Natural killer cell (primary cell): ENCODE measurements around the gene MYO5B. TPM values are rescaled to one million over a fixed set of nuclear protein-coding genes. Genes with fewer than 3 reads are reported as not detected.
A peak's percentile ranks its signal among the peaks of the same experiment; 100 is the strongest.
"Not testable (repeated sequence)": the region's sequence is repeated elsewhere in the genome, so short reads cannot be mapped to it uniquely, and the experiment has no call there.

Source experiments
- ATAC-seq, 3 donors: fragments of 150-1000 bp in 2 of 3; fragments of 200-7000 bp in 1 of 3; cut with Tn5 transposase; 1 replicate in 1 of 3; 2 replicates in 2 of 3; pipeline ENCODE4 v1.10.0; 2021; ENCODE audit warnings: mild to moderate bottlenecking in 2 of 3, moderate library complexity in 2 of 3
- DNase-seq, 2 donors: peaks; one replicate each; pipeline versions ENCODE4 v3.0.0 to v3.0.0-alpha.2; 2013 to 2021; ENCODE audit warnings: mixed read lengths in 1 of 2
- H3K27ac ChIP-seq: one replicate; pipeline ENCODE4 v1.5.1; 2013; ENCODE audit warnings: mild to moderate bottlenecking, low read length
- H3K27me3 ChIP-seq: one replicate; pipeline ENCODE4 v1.6.1; 2013; ENCODE audit warnings: low read length; ENCODE audit not compliant: control insufficient read depth, insufficient read depth
- H3K36me3 ChIP-seq: one replicate; pipeline ENCODE4 v1.6.1; 2013; ENCODE audit warnings: low read length; ENCODE audit not compliant: control insufficient read depth, insufficient read depth
- H3K4me1 ChIP-seq: one replicate; pipeline ENCODE4 v1.6.1; 2013; ENCODE audit warnings: low read length; ENCODE audit not compliant: control insufficient read depth, insufficient read depth
- H3K4me3 ChIP-seq: one replicate; pipeline ENCODE4 v1.5.1; 2013; ENCODE audit warnings: low read length
- H3K9me3 ChIP-seq: one replicate; pipeline ENCODE4 v1.6.1; 2013; ENCODE audit warnings: low read length; ENCODE audit not compliant: control insufficient read depth, insufficient read depth
- H3K27ac Mint-ChIP-seq, 2 donors: one replicate each; pipeline ENCODE4 v1.8.0; 2022; ENCODE audit warnings: mild to moderate bottlenecking in 2 of 2, mixed read lengths in 2 of 2, moderate library complexity in 1 of 2
- H3K27me3 Mint-ChIP-seq, 2 donors: one replicate each; pipeline ENCODE4 v1.8.0; 2022; ENCODE audit warnings: low read depth in 2 of 2, mixed read lengths in 2 of 2
- H3K36me3 Mint-ChIP-seq: one replicate; pipeline ENCODE4 v1.8.0; 2022; ENCODE audit warnings: mixed read lengths
- H3K4me1 Mint-ChIP-seq, 2 donors: one replicate each; pipeline ENCODE4 v1.8.0; 2022; ENCODE audit warnings: mixed read lengths in 2 of 2
- H3K4me3 Mint-ChIP-seq: one replicate; pipeline ENCODE4 v1.8.0; 2022; ENCODE audit warnings: mild to moderate bottlenecking, moderate library complexity, mixed read lengths
- H3K9me3 Mint-ChIP-seq, 2 donors: one replicate each; pipeline ENCODE4 v1.8.0; 2022; ENCODE audit warnings: mixed read lengths in 2 of 2
- WGBS: methylation state at CpG from one replicate; pipeline ENCODE4 v1.1.7; 2013; ENCODE audit warnings: missing lambda C conversion rate; ENCODE audit not compliant: insufficient coverage; 5-methylcytosine and 5-hydroxymethylcytosine counted together
- intact Hi-C: fragments of 100-400 bp; cut with micrococcal nuclease; formaldehyde crosslinking; loops from one replicate; pipeline ENCODE4 v1.14.2; 2022
- total RNA-seq, 4 donors: library from RNA; stranded (reverse); fragments of 120-200 nt in 1 of 4; gene quantifications; one replicate each; pipeline versions ENCODE4 v1.2.3 to v1.2.4, GENCODE V29; 2013 to 2022
- TF ChIP-seq, protein P1 (sequence below): fragments of 200-600 bp; IDR thresholded peaks from one replicate; pipeline ENCODE4 v1.8.0; 2022; ENCODE audit warnings: antibody characterized with exemption

The MYO5B gene
- total RNA-seq, 3 donors from 2014 or later (not counting 1 experiment from before 2014, with no cell fraction given), result 0.33 TPM; not detected in 2

DNA sequence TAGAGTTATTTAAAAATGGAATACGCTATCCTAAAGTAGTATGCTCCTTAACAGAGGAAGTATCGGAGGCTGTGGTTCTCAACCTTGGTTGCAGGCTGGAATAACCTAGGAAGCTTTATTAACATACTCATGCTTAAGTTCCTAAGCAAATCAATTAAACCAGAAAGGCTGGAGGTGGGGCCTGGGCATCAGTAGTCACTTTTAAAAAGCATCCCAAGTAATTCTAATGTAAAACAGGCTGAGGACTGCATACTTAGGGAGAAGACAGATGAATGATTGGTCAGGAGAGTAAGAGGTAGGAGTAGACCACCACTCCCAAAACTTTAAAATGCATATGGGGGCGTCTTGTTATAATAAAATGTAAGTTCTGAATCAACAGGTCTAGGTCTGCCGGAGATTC lies 396.9 kb downstream of the MYO5B start:
- no peaks in the 10 kb centered on the region for H3K9me3 Mint-ChIP-seq
- no peak overlapping the region for H3K4me3 Mint-ChIP-seq
- TF ChIP-seq, protein P1, sequence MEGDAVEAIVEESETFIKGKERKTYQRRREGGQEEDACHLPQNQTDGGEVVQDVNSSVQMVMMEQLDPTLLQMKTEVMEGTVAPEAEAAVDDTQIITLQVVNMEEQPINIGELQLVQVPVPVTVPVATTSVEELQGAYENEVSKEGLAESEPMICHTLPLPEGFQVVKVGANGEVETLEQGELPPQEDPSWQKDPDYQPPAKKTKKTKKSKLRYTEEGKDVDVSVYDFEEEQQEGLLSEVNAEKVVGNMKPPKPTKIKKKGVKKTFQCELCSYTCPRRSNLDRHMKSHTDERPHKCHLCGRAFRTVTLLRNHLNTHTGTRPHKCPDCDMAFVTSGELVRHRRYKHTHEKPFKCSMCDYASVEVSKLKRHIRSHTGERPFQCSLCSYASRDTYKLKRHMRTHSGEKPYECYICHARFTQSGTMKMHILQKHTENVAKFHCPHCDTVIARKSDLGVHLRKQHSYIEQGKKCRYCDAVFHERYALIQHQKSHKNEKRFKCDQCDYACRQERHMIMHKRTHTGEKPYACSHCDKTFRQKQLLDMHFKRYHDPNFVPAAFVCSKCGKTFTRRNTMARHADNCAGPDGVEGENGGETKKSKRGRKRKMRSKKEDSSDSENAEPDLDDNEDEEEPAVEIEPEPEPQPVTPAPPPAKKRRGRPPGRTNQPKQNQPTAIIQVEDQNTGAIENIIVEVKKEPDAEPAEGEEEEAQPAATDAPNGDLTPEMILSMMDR, result no peak
- no peak for ATAC-seq
- 97% methylated on average over 4 of the region's 4 CpGs for WGBS
- no peaks in the 10 kb centered on the region for H3K27me3 Mint-ChIP-seq
- Histone ChIP-seq H3K4me1 (no peaks in the 10 kb centered on the region), H3K4me3 (no peak overlapping the region), H3K36me3 (peaks cover 52% of the 10 kb centered on the region), H3K27me3 (no peaks in the 10 kb centered on the region), H3K9me3 (no peaks in the 10 kb centered on the region), H3K27ac (no peak overlapping the region)
- H3K36me3 Mint-ChIP-seq, result peaks cover 14% of the 10 kb centered on the region
- no peak overlapping the region for H3K27ac Mint-ChIP-seq
- DNase-seq, result no peak
- peaks cover 0 to 16% of the 10 kb centered on the region in 2 donors for H3K4me1 Mint-ChIP-seq
- intact Hi-C loops, result no loop called here

DNA sequence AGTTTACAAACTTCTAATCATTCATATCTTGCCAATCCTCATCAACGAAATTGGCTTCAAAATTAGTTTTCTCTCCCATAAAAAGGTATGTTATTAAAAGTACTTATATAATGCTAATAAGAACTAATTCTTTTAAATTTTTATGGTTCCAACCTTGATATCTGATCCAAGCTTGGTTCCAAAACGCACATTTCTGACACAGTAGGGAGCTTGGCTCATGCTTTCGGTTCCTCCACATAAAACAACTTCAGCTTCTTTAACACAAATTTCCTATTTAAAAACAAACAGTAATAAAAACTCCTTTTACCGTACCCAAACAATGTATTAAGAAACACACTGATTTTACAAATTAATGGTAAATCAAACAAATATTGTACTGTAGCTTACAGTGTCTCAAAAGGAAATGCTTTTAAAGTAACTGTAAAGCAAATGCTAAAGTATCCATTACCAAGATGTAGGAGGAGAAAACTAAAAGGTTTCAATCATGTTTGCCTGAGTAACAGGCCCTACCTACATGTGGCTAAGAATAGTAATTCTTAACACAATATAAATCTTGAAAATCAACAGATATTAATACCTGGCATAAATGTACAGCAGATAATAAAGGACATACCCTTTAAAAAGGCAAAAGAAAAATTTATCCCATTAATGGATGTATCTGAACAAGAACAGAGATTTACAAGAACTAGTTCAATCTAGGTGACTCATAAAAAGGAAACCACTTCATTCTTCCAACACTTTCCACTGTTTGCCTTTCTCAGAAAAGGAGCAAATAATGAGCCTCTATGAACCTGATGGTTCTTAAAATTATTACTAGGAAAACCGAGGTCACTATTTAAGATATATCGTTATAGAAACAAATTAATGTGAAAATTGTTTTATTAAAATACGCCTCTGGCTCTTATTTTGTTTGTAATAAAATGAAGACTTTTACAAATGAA lies 399.1 kb downstream of the MYO5B start:
- Histone ChIP-seq H3K4me3 (no peak overlapping the region), H3K9me3 (no peaks in the 10 kb centered on the region), H3K27me3 (no peaks in the 10 kb centered on the region), H3K36me3 (peaks cover 59% of the 10 kb centered on the region), H3K4me1 (no peaks in the 10 kb centered on the region), H3K27ac (no peak overlapping the region)
- no peak overlapping the region for H3K4me3 Mint-ChIP-seq
- H3K27ac Mint-ChIP-seq, result peak overlapping the region; percentile 10 to 17
- TF ChIP-seq, protein P1, result no peak
- no peak for ATAC-seq
- intact Hi-C loops, result no loop called here
- no peaks in the 10 kb centered on the region for H3K9me3 Mint-ChIP-seq
- 97% methylated on average over 3 of the region's 7 CpGs for WGBS
- H3K4me1 Mint-ChIP-seq, result peaks cover 0 to 11% of the 10 kb centered on the region in 2 donors
- no peaks in the 10 kb centered on the region for H3K27me3 Mint-ChIP-seq
- no peak for DNase-seq
- H3K36me3 Mint-ChIP-seq, result peaks cover 26% of the 10 kb centered on the region

DNA sequence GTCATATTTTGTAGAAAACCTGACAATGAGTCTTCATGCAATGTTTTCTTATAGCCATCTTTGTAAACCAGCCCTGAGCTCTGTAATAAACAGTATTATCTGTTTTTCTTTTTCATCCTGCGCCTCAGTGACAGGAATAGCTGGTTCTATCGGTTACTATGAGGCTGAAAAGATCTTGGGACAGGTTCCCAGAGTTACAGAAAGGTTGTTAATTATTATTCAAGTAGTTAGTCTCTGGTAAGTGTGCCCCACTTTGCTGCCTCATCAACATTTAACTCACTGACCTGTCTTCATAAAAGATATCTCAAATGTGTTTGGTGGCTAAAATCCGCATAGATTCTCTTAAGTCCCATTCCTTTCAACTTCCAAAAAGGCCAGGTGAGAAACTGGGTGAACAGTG lies 400.2 kb downstream of the MYO5B start:
- no peaks in the 10 kb centered on the region for H3K27me3 ChIP-seq
- DNase-seq, result no peak
- no peaks in the 10 kb centered on the region for H3K9me3 Mint-ChIP-seq
- no peak overlapping the region for H3K4me3 ChIP-seq
- H3K4me1 Mint-ChIP-seq, result peaks cover 0 to 11% of the 10 kb centered on the region in 2 donors
- no peak for ATAC-seq
- no peak overlapping the region for H3K27ac Mint-ChIP-seq
- H3K36me3 ChIP-seq, result peaks cover 66% of the 10 kb centered on the region
- intact Hi-C loops, result no loop called here
- WGBS, result 100% methylated on average over 2 of the region's 3 CpGs
- peaks cover 35% of the 10 kb centered on the region for H3K36me3 Mint-ChIP-seq
- no peaks in the 10 kb centered on the region for H3K4me1 ChIP-seq
- H3K27me3 Mint-ChIP-seq, result no peaks in the 10 kb centered on the region
- H3K9me3 ChIP-seq, result no peaks in the 10 kb centered on the region
- TF ChIP-seq, protein P1, result no peak
- no peak overlapping the region for H3K27ac ChIP-seq
- no peak overlapping the region for H3K4me3 Mint-ChIP-seq

DNA sequence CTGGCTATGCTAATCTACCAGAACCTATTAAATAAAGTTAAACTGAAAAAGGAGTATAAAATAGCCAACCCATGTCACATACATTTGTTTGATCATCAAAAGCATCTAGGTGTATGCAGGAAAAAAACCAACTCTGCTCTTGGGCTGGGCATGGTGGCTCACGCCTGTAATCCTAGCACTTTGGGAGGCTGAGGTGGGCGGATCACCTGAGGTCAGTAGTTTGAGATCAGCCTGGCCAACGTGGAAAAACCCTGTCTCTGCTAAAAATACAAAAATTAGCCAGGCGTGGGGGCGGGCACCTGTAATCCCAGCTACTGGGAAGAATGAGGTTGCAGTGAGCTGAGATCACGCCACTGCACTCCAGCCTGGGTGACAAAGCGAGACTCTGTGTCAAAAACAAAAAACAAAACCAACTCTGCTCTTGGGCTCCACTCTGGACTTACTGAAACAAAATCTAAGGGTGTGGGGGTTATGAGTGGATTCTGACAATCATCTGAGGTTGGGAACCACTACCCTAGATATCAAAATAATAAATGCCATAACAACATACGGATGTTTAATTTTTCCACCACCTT lies 405.3 kb downstream of the MYO5B start:
- H3K9me3 ChIP-seq, H3K4me1 ChIP-seq, H3K27ac ChIP-seq, H3K4me3 Mint-ChIP-seq, intact Hi-C loops, H3K4me3 ChIP-seq, H3K27me3 Mint-ChIP-seq, ATAC-seq, DNase-seq, H3K9me3 Mint-ChIP-seq, H3K27me3 ChIP-seq: not testable (repeated sequence)
- peaks cover 41 to 43% of the 10 kb centered on the region in 2 donors for H3K4me1 Mint-ChIP-seq
- H3K27ac Mint-ChIP-seq, result peak overlapping the region; percentile 87 to 93
- 89% methylated on average over 8 of the region's 8 CpGs for WGBS
- peaks cover 28% of the 10 kb centered on the region for H3K36me3 Mint-ChIP-seq
- H3K36me3 ChIP-seq, result peaks cover 42% of the 10 kb centered on the region
